Activated naive CD8-positive, alpha-beta T cell treated with anti-CD3 and anti-CD28 coated beads for 36 hours (primary cell): ENCODE measurements around the gene SAMD4B. TPM values are rescaled to one million over a fixed set of nuclear protein-coding genes. Genes with fewer than 3 reads are reported as not detected.
"Not testable (repeated sequence)": the region's sequence is repeated elsewhere in the genome, so short reads cannot be mapped to it uniquely, and the experiment has no call there.

Experiments
- DNase-seq: peaks from one replicate; pipeline ENCODE4 v3.0.0; 2021
- H3K27ac Mint-ChIP-seq: one replicate; pipeline ENCODE4 v1.8.0; 2022; ENCODE audit warnings: mild to moderate bottlenecking, moderate library complexity, mixed read lengths
- H3K27me3 Mint-ChIP-seq: one replicate; pipeline ENCODE4 v1.8.0; 2022; ENCODE audit warnings: mild to moderate bottlenecking, mixed read lengths
- H3K36me3 Mint-ChIP-seq: one replicate; pipeline ENCODE4 v1.8.0; 2021; ENCODE audit warnings: mild to moderate bottlenecking, mixed read lengths
- H3K4me1 Mint-ChIP-seq: one replicate; pipeline ENCODE4 v1.8.0; 2021; ENCODE audit warnings: mixed read lengths
- H3K4me3 Mint-ChIP-seq: one replicate; pipeline ENCODE4 v1.8.0; 2022; ENCODE audit warnings: mild to moderate bottlenecking, moderate library complexity, mixed read lengths
- H3K9me3 Mint-ChIP-seq: one replicate; pipeline ENCODE4 v1.8.0; 2022; ENCODE audit warnings: mixed read lengths
- total RNA-seq, 2 experiments: library from RNA; stranded (reverse); gene quantifications; one replicate each; pipeline ENCODE4 v1.2.3, GENCODE V29; 2021

Gene SAMD4B
- total RNA-seq, 2 experiments from 2014 or later = 36.2 to 36.5 TPM

DNA sequence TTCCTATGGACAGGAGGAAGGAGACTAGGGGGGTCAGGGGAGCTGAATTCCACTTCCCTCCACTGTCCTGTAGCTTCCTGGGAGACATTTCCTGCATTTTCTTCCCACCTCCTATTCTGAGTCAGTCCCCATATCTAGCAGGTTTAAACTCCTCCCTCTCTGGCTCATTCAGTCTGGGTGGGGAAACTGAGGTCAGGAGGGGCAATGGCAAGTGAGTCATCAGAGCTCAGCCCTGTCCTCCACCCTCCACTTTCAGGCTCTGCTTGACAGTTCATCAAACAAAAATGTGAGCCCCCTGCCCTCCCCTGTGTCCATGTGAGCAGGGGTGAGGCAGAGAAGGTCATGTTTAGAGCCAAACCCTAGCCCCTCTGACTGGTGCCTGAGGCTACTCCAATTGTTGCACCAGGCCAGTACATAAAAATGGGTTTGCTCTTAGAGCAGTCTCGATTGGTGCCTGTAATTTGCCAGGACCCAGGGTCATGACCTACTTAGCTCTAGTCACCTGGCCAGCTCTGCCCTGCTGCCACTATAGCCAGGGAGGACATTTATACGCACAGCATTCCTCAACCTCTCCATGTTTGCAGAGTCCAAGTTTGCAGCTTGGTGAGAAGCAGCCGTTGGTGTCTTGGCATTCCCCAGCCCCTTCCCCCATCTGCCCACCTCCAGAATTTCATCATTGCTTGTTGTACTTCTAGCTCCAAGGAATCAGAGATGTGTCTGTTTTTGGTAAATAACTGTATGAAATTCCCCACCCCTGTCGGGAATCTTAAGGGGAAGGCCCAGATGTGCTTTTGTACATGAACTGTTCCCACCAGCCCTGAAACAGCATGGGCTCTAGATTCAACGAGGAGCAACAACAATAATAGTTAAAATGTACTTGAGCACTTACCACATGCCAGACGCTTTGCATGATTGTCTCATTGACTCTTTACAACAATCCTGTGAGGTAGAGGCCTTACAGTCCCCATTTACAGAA is 20.7 kb downstream of the SAMD4B start:
- H3K27ac Mint-ChIP-seq = no peak overlapping the region
- peaks cover 5% of the 10 kb centered on the region for H3K36me3 Mint-ChIP-seq
- no peaks in the 10 kb centered on the region for H3K27me3 Mint-ChIP-seq
- H3K4me3 Mint-ChIP-seq = no peak overlapping the region
- H3K9me3 Mint-ChIP-seq = no peaks in the 10 kb centered on the region
- no peak for DNase-seq
- no peaks in the 10 kb centered on the region for H3K4me1 Mint-ChIP-seq

DNA sequence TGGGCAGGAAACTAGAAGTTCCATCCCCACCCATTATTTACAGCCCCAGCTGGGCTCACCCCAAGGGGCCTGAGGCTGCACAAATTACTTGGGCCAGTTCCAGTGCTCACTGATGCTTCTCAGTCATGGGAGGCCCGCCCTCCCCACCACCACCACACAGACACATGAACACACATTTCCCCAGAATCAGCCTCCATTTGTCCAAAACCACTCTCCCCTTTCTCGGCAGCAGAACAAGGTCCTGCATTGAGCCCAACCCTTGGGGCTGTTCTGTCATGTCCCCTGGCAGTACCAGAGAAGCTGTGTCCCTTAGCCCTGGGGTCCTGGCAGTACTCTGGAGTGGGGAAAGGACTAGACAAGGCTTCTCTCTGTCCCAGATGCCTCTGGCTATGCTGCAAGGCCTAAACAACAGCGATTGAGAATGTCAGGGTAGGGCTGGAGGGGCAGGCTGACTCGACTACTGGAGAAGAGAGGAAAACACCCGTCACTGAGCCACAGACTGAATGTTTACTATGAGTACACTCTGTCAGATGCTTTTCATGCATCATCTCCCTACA is 21.8 kb downstream of the SAMD4B start:
- no peak for DNase-seq
- no peak overlapping the region for H3K27ac Mint-ChIP-seq

DNA sequence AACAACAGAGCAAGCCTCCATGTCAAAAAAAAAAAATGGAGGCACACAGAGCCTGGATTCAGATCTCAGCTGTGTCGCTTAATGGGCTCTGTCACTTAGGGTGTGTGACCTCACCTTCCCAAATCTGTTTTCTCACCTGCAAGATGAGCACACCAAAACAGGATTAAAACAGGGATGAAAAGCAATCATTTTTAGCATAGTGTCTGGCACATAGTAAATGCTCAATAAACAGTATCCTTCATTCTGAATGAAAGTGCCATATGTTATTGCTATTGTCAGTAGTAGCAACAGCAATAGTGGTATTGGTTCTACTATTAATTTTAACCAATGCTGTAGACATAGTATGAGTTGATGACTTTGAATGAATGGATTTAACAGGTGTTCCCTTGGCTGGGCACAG is 23.3 kb downstream of the SAMD4B start:
- H3K4me1 Mint-ChIP-seq = no peaks in the 10 kb centered on the region
- H3K4me3 Mint-ChIP-seq = no peak overlapping the region
- no peaks in the 10 kb centered on the region for H3K27me3 Mint-ChIP-seq
- H3K9me3 Mint-ChIP-seq = no peaks in the 10 kb centered on the region
- H3K27ac Mint-ChIP-seq = no peak overlapping the region
- no peak for DNase-seq
- H3K36me3 Mint-ChIP-seq = no peaks in the 10 kb centered on the region

More for the DNA sequence above, 21.8 kb downstream of the SAMD4B start:
- H3K4me1 Mint-ChIP-seq = no peaks in the 10 kb centered on the region
- H3K27me3 Mint-ChIP-seq = no peaks in the 10 kb centered on the region
- H3K9me3 Mint-ChIP-seq = no peaks in the 10 kb centered on the region
- no peak overlapping the region for H3K4me3 Mint-ChIP-seq
- H3K36me3 Mint-ChIP-seq = peaks cover 5% of the 10 kb centered on the region

DNA sequence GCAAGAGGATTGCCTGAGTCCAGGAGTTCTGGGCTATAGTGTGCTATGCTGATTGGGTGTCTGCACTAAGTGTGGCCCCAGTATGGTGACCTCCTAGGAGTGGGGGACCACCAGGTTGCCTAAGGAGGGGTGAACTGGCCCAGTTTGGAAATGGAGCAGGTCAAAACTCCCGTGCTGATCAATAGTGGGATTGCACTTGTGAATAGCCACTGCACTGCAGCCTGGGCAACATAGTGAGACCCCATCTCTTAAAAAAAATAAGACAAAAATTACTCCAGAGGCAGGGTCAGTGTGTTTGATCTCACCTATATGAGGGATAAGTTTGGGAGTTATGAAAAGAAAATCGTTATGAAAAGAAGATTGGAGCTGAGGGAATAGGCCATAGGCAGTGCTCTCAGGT is 27.0 kb downstream of the SAMD4B start:
- Mint-ChIP-seq H3K4me1 (no peaks in the 10 kb centered on the region), H3K27ac (no peak overlapping the region), H3K27me3 (no peaks in the 10 kb centered on the region), H3K4me3 (no peak overlapping the region), H3K9me3 (no peaks in the 10 kb centered on the region), H3K36me3 (peaks cover 5% of the 10 kb centered on the region)
- no peak for DNase-seq

DNA sequence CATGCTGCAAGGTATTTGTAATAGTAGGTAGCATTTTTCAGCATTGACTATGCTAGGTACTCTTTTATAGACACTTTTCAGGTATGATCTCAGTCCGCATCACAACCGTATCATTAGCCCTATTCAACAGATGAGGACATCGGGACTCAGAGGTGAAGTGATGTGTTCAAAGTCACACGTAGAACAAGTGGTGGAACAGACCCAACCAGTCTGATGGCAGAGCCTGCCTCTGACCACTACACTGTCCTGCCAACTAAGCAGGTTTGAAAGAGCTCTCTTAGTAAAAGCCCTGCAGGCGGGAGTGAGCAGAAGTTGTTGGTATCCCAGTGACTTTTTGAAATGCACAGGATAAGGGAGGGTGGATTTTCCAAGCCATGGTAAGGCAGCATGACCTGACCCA is 28.5 kb downstream of the SAMD4B start:
- H3K27me3 Mint-ChIP-seq = no peaks in the 10 kb centered on the region
- DNase-seq = no peak
- no peak overlapping the region for H3K27ac Mint-ChIP-seq
- H3K9me3 Mint-ChIP-seq = no peaks in the 10 kb centered on the region
- no peak overlapping the region for H3K4me3 Mint-ChIP-seq
- peaks cover 6% of the 10 kb centered on the region for H3K36me3 Mint-ChIP-seq
- no peaks in the 10 kb centered on the region for H3K4me1 Mint-ChIP-seq

DNA sequence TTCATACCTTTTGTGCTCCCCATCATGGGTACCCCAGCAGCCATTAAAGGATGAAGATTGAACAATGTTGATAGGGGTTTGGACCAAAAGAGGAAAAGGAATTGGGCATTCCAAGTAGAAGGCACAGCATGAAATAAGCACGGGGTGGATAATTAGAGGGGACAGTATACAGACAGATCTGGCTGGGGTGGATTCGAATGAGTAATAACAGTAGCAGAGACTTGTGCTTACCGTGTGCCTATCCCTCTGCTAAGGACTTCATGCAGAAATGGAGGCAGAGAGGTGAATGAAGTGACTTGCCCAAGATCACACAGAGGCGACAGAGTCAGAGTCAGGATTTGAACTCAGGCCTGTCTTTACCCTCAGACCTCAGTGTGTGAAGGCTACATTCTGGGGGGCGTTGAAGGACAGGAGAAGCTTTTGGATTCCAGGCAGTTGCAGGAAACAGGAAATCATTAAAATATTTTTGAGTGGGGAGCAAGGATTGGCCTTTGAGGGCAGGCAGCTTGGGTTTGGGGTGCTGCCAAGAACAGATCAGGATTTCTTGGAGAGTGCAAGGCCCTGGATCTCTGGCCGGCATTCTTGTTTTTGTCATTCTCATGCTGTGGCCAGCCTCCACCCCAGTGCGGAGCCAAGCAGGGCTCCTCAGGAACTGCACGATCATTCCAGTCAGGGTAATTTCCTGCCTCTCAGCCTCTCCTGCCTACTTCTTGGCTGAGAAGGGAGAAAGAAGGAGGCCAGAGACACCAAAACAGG is 30.0 kb downstream of the SAMD4B start:
- no peaks in the 10 kb centered on the region for H3K4me1 Mint-ChIP-seq
- no peaks in the 10 kb centered on the region for H3K27me3 Mint-ChIP-seq
- no peaks in the 10 kb centered on the region for H3K9me3 Mint-ChIP-seq
- no peak overlapping the region for H3K4me3 Mint-ChIP-seq
- no peak for DNase-seq
- peak overlapping the region; percentile 30 for H3K27ac Mint-ChIP-seq
- H3K36me3 Mint-ChIP-seq = peaks cover 6% of the 10 kb centered on the region

DNA sequence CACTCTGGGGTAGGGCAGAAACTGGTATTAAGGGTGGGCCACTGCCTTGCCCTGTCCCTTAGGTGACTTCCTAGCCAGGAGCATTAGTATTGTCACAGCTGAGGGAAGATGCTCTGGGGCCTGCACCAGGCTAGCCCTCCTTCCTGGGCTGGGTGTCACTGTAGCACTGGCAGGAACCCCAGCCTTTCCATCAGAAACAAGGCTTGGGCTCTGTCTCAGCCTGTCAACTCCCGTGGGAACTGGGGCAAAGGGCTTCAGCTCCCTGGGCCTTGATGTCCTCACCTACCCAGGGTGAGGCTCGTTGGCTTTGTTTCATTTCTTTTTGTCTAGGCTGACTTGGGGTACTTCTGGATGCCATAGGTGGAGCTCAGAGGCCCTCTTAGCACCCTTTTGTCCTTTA is 30.7 kb downstream of the SAMD4B start:
- no peak for DNase-seq
- no peaks in the 10 kb centered on the region for H3K4me1 Mint-ChIP-seq
- peaks cover 8% of the 10 kb centered on the region for H3K36me3 Mint-ChIP-seq
- H3K27ac Mint-ChIP-seq = no peak overlapping the region
- H3K27me3 Mint-ChIP-seq = no peaks in the 10 kb centered on the region
- H3K4me3 Mint-ChIP-seq = no peak overlapping the region
- H3K9me3 Mint-ChIP-seq = no peaks in the 10 kb centered on the region

DNA sequence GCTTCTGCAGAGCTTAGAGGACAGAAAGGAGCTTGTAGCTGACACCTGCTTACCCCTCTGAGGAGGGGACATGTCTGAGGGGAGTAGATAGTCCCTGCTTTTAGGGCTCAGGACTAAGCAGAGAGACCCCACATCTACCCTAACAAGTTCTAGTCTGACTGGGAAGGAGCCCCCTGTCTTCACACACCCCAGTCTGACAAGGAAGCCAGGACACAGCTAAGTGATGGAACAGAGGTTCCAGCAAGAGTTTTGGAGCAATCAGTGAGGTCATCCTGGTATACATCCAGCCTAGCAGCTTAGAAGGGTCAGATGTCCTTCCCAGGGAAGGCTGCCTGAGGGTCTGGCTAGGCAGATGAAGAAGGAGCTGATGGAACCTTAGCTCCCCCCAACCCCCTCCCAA is 33.7 kb downstream of the SAMD4B start:
- Mint-ChIP-seq H3K4me3 (no peak overlapping the region), H3K27me3 (no peaks in the 10 kb centered on the region), H3K4me1 (no peaks in the 10 kb centered on the region), H3K9me3 (no peaks in the 10 kb centered on the region), H3K36me3 (peaks cover 9% of the 10 kb centered on the region), H3K27ac (no peak overlapping the region)
- DNase-seq = no peak

DNA sequence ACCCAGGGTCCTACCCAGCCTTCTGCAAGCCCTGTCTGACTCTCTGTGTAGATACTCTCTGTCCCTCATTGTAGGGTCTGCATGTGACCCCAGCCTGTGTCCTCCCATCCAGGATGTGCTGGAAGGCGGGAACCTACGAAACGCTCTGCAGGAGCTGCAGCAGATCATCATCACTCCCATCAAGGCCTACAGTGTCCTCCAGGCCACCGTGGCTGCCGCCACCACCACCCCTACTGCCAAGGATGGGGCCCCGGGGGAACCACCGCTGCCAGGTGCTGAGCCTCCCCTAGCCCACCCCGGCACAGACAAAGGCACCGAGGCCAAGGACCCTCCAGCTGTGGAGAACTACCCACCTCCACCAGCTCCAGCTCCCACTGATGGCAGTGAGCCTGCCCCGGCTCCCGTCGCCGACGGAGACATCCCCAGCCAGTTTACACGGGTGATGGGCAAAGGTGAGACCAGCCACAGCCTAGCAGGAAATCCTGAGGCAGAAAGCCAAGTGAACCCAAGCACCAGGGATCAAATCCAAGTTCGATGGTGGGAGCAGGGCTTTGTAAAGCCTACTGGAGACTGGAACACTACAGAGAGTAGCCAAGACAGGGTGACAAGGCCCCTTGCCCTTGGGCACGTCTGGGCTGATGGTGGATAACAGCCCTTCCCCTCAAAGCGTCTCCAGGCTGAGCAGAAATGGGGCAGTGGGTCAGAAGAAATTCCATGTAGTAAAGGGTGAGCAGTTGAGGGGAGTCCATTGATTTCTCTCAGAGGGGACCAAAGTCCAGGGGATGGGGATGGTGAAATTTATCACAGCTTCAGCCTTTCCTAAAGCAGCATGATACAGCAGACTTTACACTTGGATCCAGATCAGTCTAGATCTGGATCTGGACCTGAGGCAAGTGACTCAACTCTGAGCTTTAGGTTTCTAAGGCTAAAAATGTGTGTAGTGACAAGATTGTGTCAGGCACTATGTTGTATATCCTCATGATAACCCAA is 35.4 kb downstream of the SAMD4B start:
- no peak for DNase-seq
- no peak overlapping the region for H3K27ac Mint-ChIP-seq
- H3K4me1 Mint-ChIP-seq = no peaks in the 10 kb centered on the region
- H3K9me3 Mint-ChIP-seq = no peaks in the 10 kb centered on the region
- no peaks in the 10 kb centered on the region for H3K27me3 Mint-ChIP-seq
- H3K4me3 Mint-ChIP-seq = no peak overlapping the region
- H3K36me3 Mint-ChIP-seq = peaks cover 10% of the 10 kb centered on the region

DNA sequence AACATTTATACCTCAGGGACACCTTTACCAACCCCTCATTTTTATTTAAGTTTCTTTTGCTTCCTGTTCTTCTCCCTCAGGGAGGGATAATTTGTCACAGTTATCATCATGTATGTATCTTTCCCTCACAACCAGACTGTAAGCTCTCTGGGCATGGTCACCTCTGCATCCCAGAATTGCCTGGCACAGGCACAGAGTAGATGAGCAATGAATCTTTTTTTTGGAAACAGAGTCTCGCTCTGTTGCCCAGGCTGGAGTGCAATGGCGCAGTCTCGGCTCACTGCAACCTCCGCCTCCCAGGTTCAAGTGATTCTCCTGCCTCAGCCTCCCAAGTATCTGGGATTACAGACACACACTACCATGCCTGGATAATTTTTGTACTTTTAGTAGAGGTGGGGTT is 37.1 kb downstream of the SAMD4B start:
- H3K4me1 Mint-ChIP-seq, DNase-seq, H3K27me3 Mint-ChIP-seq, H3K9me3 Mint-ChIP-seq, H3K4me3 Mint-ChIP-seq, H3K27ac Mint-ChIP-seq: not testable (repeated sequence)
- H3K36me3 Mint-ChIP-seq = peaks cover 10% of the 10 kb centered on the region

DNA sequence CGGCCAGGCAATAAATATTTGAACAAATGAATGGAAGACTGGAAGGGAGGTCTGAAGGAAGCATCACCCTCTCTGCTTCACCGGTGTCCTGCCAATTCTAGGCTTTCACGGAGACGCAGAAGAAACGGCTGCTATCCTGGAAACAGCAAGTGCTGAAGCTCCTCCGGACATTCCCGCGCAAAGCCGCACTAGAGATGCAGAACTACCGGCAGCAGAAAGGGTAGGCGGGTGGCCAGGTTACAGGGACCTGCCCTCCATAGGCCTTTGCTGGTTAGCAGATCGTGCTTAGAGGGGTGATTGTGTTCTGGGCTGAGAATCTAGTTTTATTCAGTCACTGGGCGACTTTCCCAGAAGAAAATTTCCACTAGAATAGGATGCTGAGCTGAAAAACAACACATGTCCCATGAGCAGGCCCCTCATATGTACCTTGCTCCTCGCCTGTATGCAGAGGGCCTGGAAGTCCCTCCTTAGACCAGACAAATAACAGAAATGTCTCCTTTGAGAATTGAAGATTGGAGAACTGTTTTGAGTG is 37.7 kb downstream of the SAMD4B start:
- Mint-ChIP-seq H3K9me3 (no peaks in the 10 kb centered on the region), H3K27ac (no peak overlapping the region), H3K36me3 (peaks cover 10% of the 10 kb centered on the region), H3K27me3 (no peaks in the 10 kb centered on the region), H3K4me3 (no peak overlapping the region), H3K4me1 (no peaks in the 10 kb centered on the region)
- DNase-seq = no peak

DNA sequence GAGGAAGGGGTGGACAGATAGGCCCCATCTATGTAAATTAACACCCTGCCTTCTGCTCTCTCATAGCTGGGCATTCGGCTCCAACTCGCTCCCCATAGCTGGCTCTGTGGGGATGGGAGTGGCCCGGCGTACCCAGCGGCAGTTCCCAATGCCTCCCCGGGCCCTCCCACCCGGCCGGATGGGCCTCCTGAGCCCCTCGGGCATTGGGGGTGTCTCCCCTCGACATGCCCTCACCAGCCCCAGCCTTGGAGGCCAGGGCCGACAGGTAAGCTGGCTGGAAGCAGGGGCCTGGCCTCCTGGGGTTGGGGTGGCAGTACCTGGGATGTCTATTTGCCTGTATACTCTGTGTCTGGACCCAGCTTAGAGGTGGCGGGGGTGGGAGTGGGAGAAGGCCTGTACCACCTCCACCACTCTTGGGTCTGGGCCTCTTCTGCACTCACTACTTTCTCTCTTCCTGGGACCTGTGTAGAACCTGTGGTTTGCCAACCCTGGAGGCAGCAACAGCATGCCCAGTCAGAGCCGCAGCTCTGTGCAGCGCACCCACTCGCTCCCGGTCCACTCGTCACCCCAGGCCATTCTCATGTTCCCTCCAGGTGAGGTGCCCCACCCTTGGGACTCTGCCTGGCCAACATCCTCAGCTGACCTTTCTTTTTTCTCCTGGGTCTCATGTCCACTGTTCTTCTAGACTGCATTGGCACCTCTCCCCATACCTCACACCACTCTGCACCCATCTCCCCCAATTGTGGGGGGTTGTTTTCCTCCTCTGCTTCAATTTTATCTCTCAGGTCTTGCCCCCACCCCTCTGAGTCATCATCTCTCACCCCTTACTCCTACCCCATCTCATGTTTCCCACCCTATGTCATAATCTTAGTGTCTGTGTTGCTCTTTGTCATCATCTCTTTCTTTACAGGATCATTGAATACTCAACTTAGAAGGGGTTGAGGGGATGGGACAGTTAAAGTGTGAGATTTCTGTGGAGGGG is 38.6 kb downstream of the SAMD4B start:
- peak overlapping the region; percentile 24 for H3K27ac Mint-ChIP-seq
- DNase-seq = no peak
- H3K27me3 Mint-ChIP-seq = no peaks in the 10 kb centered on the region
- peaks cover 9% of the 10 kb centered on the region for H3K36me3 Mint-ChIP-seq
- no peaks in the 10 kb centered on the region for H3K4me1 Mint-ChIP-seq
- H3K9me3 Mint-ChIP-seq = no peaks in the 10 kb centered on the region
- H3K4me3 Mint-ChIP-seq = no peak overlapping the region

DNA sequence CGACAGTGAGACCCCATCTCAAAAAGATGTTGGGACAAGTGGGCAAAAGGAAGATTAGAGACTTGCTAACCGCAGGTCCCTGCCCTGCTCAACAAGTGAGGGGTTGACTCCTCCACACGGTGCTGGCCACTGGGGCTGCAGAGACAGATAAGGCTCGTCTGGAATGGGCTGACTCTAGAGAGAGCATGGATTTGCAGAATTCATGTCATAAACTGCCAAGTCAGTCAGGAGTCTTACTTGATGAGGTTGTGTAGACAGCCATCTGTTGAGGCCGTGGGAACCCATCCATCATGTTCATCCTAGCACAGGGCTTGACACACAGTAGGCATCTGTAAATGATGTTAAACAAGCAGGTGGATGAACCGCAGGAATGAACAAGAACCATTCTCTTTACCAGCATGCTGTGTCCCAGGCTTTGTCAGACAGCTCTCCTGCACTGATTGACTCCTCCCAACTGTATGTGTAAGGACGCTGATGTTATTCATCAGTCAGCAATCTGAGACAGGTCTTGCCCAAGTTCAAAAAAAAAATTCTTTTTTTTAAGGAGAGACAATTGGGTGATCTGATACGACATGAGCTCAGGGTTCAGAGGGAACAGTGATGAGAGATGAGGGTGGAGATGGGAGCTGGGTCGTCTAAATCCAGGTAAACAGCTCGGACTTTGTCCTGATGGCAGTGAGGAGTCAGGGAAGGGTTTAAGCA is 39.8 kb downstream of the SAMD4B start:
- no peak overlapping the region for H3K27ac Mint-ChIP-seq
- no peaks in the 10 kb centered on the region for H3K9me3 Mint-ChIP-seq
- no peak for DNase-seq
- H3K27me3 Mint-ChIP-seq = no peaks in the 10 kb centered on the region
- peaks cover 9% of the 10 kb centered on the region for H3K36me3 Mint-ChIP-seq
- H3K4me3 Mint-ChIP-seq = no peak overlapping the region
- peaks cover 3% of the 10 kb centered on the region for H3K4me1 Mint-ChIP-seq
